ENCODE measurements around the gene PLEKHS1. TPM values are rescaled to one million over a fixed set of nuclear protein-coding genes. Genes with fewer than 3 reads are reported as not detected.
A peak's percentile ranks its signal among the peaks of the same experiment; 100 is the strongest.
"Not testable (repeated sequence)": the region's sequence is repeated elsewhere in the genome, so short reads cannot be mapped to it uniquely, and the experiment has no call there.

PLEKHS1 gene
- total RNA-seq, 1 experiment from 2014 or later = not detected

DNA sequence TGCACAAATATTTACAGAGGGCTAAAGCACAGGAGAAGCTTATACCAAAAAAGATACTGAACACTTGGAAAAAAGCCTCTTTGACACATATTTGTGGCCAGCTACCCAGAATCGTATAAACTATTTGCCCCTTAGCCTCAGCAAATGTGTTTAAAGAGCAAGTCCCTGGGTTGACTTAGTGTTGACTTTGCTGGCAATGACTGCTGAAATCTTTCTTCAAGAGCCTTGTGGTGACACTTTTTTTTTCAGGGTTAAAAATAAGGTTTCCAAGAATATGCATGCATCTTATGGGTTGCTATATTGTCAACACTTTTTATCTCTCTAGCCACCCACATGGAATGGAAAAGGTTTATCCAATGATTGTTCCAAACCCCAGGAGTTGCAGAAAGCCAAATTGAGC, 14.9 kb upstream of the PLEKHS1 start:
- DNase-seq (ENCODE audit: low read depth) = no peak
- in situ Hi-C loops (cut with HindIII; ENCODE audit: low pct_unique_long_range_greater_than_20kb, low sequenced_read_pairs) = no loop called here

DNA sequence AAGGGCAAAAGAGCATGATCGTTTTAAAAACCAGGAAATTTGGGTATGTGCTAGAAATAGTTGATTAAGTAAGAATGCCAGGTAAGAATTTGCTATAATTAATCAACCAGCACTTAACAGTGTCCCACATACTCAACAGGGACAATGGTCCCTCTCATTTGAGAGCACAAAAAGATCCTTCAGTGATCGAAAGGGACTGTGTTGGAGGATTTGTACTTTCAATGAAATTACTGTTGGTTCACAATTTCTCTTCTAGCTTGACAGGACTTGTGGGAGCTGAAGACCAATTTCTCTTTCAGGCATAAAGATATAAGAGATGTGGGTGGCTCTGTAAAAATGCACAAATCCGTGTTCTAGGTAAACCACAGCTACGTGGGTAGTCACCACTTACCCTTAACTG, 12.5 kb upstream of the PLEKHS1 start:
- in situ Hi-C loops (cut with HindIII; ENCODE audit: low pct_unique_long_range_greater_than_20kb, low sequenced_read_pairs) = no loop called here
- no peak for DNase-seq (ENCODE audit: low read depth)

DNA sequence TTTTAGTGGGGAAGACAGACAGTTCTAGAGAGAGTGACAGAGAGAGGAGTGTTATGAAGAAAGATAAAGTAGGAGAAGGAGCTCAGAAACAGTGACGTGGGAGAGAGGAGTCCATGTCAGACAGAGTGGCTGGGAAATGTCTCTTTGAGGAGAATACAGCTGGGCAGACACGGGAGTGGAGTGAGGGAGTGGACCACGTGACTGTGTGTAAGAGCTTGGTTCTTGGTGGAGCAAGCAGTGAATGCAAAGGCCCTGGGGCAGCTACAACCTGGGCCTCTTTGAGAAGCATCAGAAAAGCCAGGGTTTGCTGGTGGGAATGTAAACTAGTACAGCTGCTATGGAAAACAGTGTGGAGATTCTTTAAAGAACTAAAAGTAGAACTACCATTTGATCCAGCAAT, 11.9 kb upstream of the PLEKHS1 start:
- in situ Hi-C loops (cut with HindIII; ENCODE audit: low pct_unique_long_range_greater_than_20kb, low sequenced_read_pairs) = no loop called here
- DNase-seq (ENCODE audit: low read depth) = no peak

DNA sequence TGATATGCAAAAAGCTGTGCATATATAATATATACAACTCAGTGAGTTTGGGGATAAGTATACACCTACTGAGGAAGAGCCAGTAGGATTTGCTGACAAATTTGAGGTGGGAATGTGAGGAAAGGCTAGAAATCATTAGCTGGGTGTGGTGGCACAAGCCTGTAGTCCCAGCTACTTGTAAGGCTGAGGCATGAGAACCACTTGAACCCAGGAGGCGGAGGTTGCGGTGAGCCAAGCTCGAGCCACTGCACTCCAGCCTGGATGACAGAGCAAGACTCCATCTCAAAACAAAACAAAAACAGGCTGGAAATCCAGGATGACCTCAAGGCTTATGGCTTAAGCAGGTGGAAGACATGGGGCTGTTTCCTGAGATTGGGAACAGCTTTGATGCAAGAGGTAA, 10.6 kb upstream of the PLEKHS1 start:
- DNase-seq (ENCODE audit: low read depth) = no peak
- in situ Hi-C loops (cut with HindIII; ENCODE audit: low pct_unique_long_range_greater_than_20kb, low sequenced_read_pairs) = no loop called here

DNA sequence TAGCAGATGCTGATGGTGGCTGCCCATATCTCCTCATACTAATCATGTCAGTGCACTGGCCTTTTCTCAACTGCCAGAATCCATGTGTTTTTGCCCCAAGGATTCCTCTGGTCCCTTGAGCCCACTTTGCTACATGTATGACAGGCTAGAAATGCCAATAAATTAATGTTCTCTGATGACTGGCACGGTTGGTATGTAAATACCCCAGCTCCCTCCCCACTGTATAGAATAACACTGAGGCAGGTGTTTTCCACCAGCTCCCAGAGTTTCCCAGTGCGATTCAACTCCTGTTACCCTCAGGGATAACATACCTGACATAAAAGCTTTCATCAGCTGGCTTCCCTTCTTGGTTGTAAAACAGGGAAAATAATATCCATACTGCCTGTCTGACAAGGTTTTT, 9.0 kb upstream of the PLEKHS1 start:
- in situ Hi-C loops (cut with HindIII; ENCODE audit: low pct_unique_long_range_greater_than_20kb, low sequenced_read_pairs) = no loop called here
- DNase-seq (ENCODE audit: low read depth) = no peak

DNA sequence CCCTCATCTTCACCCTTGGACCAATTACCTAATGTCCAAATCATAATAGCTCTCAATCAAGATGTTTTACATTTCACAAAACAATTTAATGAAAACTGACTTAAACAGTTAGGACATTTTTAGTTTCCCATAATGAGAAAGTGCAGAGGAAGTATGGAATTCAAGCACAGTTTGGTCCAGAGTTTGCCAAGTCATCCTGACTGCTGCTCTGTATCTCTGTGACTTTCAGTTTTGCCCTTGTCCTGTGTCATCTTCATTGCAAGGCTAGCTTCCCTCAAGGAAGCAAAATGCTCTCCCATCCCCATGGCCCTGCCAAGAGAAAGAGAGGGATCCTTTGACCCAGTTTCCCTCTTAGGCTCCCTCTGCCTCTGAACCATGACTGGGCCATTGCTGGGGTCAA, 7.9 kb upstream of the PLEKHS1 start:
- DNase-seq (ENCODE audit: low read depth) = no peak
- in situ Hi-C loops (cut with HindIII; ENCODE audit: low pct_unique_long_range_greater_than_20kb, low sequenced_read_pairs) = no loop called here

DNA sequence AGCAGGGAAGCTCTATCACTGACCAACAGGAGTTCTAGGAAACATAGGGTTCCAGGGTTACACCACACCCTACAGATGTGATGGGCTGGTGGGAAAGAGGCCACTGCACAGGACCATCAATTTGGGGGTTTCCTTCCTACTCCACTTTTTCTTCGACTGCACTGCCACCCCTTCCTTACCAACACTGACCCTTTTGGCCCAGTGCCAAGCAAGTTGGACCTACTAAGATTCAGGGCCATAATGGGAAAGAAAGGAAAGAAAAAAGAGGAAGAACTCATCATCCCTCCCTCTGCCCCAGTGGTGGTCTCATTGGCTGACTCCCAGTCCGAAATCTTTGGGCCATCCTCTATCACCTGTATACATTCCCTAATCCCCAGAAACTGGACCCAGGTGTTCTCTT, 6.1 kb upstream of the PLEKHS1 start:
- in situ Hi-C loops (cut with HindIII; ENCODE audit: low pct_unique_long_range_greater_than_20kb, low sequenced_read_pairs) = no loop called here
- no peak for DNase-seq (ENCODE audit: low read depth)

DNA sequence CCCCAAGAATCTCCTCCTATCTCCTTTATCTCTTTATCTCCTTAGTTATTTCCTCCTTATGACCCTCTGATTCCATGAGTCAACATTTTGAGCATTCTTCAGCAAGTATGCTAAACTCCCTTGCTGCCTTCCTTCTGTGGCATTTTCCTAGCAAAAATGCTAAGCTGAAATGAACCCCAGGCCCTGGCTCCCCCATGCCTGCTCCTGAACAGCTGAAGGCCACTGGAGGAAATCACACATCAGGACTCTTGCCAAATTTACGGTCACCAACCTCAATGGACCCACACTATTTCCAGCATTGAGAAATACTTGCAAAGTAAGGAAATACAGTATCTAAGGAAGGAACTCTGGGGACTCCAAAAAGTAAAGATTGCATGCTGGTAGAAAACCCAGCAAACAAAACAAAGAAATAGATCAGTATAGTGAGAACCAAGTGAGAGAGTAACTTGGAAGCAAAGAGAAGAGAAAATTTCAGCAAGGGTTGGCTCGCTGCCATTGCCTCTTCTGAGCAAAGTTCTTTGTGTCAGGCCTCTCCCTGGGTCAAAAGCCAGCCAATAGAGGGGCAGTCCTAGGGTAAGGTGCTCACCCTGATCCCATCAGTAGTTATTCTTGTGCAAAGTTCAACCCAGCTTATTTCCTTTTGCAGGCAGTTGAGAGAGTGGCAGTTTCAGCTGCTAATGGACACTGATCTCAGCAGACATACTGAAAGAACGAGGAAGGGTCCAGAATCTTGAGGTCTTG, 5.1 kb upstream of the PLEKHS1 start:
- peak; percentile 8 for DNase-seq (ENCODE audit: low read depth)
- in situ Hi-C loops (cut with HindIII; ENCODE audit: low pct_unique_long_range_greater_than_20kb, low sequenced_read_pairs) = no loop called here

DNA sequence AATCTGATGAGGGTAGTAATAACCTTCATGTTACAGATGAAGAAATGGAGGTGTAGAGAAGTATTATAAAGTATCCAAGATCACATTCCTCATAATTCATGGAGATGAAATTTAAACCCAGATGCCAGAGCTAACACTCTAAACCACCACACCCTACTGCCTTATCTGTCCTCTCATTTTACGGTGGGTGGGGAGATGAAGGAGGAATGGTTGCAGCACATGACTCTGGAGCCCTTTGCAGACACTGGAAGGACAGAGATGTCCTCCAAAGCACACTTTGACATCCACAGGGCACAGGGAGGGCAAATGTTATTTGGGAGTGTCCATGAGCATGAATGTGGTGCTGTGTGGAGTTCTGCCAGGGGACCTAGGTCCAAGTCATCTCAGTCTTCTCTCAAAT, 1.1 kb downstream of the PLEKHS1 start:
- in situ Hi-C loops (cut with HindIII; ENCODE audit: low pct_unique_long_range_greater_than_20kb, low sequenced_read_pairs) = no loop called here
- DNase-seq (ENCODE audit: low read depth) = no peak

DNA sequence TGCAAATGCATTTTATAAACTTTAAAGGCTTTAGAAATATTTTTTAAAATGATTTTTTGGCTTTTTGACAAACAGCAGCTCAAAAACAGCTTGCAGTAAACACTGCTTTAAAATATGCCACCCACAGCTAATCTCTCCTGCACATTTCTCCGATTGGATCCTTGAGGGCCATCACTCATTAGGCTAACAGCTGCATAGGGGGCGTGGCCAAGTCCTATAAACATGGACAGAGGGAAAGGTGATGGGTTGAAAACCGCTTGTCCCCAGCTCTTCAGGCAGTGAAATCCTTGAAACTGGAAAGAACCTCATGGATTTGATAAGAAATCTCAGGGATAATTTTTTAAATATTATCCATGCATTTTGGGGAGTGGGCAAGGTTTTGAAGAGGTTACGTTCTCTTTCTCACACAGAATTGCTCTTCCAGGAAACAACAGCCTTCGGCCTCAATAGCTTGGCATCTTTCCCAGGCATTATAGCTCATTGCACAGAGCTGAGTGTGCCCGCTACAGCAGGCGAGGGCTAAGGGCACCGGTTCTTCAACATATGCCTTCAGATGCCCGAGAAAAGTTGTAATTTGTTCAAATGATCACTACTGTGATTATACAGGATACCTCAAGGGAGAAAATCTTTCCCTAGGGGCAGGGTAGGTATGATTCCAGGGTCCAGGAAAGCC, 1.7 kb downstream of the PLEKHS1 start:
- no peak for DNase-seq (ENCODE audit: low read depth)
- in situ Hi-C loops (cut with HindIII; ENCODE audit: low pct_unique_long_range_greater_than_20kb, low sequenced_read_pairs) = no loop called here

DNA sequence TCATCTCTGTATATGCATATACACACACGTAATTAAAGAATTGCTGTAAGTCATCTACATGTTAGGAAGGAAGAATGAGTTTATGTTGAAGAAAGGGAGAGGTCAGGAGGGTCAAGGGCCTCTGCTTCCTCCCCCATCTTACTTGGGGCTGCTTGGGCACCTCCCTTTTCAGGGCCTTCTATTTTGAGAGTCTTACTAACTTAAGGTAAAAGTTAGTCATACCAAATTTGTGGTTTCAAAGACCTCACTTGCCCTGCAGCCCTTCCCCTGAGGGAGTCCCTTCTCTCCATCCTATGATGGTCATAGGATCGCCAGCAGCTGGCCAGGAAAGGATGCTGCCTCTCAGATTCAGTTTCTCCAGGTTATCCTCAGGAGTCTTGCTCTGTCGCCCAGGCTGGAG, 2.6 kb downstream of the PLEKHS1 start:
- DNase-seq (ENCODE audit: low read depth) = no peak
- in situ Hi-C loops (cut with HindIII; ENCODE audit: low pct_unique_long_range_greater_than_20kb, low sequenced_read_pairs) = no loop called here

DNA sequence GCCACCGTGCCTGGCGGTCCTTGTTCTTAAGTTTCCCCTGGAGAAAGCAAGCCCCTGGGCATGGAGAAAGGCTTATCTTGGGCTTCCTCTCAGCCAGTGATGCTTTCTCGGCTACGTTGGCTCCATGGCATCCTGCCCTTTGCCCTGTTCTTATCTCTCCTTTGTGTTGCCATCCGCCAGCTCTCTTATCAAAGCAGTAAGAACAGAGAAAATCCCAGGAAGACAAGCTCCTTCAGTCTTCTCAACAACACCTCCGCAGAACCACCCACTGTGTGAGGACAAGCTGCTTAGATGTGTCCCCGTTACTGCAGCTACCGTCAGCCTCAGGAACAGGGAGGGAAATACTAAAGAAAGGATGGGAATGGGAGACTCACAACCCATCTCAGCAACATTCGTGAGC, 3.3 kb downstream of the PLEKHS1 start:
- in situ Hi-C loops (cut with HindIII; ENCODE audit: low pct_unique_long_range_greater_than_20kb, low sequenced_read_pairs) = no loop called here
- no peak for DNase-seq (ENCODE audit: low read depth)

DNA sequence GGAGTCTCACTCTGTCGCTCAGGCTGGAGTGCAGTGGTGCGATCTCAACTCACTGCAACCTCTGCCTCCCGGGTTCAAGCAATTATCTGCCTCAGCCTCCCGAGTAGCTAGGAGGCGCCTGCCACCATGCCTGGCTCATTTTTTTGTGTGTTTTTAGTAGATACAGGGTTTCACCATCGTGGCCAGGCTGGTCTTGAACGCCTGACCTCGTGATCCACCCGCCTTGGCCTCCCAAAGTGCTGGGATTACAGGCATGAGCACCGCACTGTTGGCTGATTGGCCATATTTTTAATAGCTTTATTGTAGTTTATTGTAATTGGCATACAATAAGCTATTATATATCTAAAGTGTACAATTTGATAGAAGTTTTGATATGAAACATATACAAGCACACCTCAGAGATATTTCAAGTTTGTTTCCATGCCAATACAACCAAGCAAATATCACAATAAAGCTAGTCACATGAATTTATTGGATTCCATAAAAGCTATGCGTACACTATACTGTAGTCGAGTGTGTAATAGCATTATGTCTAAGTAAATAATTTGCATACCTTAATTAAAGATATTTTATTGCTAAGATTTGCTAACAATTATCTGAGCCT, 5.6 kb downstream of the PLEKHS1 start:
- in situ Hi-C loops (cut with HindIII; ENCODE audit: low pct_unique_long_range_greater_than_20kb, low sequenced_read_pairs) = no loop called here
- no peak for DNase-seq (ENCODE audit: low read depth)

DNA sequence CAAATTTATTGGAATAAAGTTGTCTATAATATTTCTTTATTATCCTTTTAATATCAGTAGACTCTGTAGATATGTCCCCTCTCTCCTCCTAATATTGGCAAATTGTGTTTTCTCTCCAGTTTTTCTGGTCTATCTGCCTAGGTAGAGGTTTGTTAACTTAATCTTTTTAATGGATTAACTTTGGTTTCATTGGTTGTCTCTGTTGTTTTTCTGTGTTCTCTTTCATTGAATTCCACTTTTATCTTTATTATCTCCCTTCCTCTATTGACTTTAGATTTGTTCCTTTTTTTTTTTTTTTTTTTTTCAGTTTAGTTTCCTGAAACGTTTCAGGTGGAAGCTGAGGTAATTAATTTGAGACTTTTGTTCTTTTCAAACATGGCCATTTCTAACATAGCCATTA, 10.6 kb downstream of the PLEKHS1 start:
- no peak for DNase-seq (ENCODE audit: low read depth)
- in situ Hi-C loops (cut with HindIII; ENCODE audit: low pct_unique_long_range_greater_than_20kb, low sequenced_read_pairs) = no loop called here

DNA sequence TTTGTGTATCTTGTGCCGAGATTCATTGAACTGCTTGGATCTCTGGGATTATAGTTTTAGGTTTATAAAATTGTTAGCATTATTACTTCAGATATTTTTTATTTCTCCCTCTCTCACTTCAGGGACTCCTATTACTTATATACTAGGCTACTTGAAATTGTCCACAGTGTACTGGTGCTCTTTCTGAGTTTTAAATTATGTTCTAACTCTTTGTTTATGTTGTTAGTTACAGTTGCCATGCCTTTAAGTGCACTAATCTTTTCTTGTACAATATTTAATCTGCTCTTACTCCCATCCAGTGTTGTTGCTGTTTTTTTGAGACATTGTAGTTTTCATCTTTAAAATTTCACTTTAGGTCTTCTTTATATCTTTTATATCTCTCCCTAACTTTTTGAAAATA, 13.1 kb downstream of the PLEKHS1 start:
- in situ Hi-C loops (cut with HindIII; ENCODE audit: low pct_unique_long_range_greater_than_20kb, low sequenced_read_pairs) = no loop called here
- DNase-seq (ENCODE audit: low read depth) = no peak

DNA sequence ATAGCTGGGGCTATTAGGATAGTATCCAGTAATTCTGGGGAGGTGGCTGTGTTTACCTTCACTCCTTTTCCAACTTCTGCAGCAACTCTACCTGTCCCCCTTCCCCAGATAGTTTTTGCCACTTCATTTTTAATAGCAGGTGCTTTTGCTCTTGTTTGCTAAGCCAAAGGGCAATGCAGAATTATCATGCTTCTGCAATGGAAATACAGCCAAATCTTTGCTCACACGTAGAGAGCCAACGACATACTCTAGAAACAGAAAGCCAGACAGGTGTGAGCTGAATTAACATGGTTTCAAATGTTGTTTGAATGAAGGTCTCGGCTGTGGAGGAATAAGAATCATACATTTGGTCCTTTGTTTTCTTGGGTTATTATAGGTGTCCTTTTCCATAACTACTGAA, 14.4 kb downstream of the PLEKHS1 start:
- in situ Hi-C loops (cut with HindIII; ENCODE audit: low pct_unique_long_range_greater_than_20kb, low sequenced_read_pairs) = no loop called here
- no peak for DNase-seq (ENCODE audit: low read depth)

DNA sequence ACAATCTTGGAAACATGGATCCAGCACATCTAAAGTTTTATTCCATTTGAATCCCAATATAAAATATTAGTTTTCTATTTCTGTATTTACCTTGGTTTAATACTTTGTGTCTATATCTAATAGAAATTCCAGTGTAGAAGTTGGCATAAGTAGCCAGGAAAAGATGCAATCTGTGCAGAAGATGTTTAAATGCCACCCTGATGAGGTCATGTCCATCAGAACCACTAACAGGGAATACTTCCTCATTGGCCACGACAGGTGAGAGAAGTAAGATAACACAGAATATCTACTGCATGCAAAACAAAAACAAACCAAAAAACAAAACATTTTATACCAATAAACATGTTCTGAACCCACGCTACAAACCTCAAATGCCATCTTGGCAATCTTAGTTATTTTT, 15.7 kb downstream of the PLEKHS1 start:
- in situ Hi-C loops (cut with HindIII; ENCODE audit: low pct_unique_long_range_greater_than_20kb, low sequenced_read_pairs) = no loop called here
- DNase-seq (ENCODE audit: low read depth) = no peak

DNA sequence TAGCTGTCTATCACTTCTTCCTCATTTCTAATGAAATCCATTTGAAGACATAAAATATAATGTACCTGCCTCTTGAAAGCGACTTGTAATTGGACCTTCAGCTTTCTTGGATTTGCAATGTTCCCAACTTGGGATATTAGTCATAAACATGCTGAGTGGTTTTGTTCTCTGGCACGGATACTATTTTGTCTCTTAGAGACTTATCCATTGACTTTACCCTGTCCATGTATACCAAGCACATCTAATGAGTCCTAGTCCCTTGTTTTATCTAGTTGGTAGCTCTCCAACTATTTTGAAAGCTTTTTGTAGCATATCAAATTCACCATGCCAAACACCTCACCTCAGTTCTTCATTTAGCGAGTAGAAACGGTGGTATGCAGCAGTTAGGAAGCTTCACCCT, 18.9 kb downstream of the PLEKHS1 start:
- in situ Hi-C loops (cut with HindIII; ENCODE audit: low pct_unique_long_range_greater_than_20kb, low sequenced_read_pairs) = no loop called here

DNA sequence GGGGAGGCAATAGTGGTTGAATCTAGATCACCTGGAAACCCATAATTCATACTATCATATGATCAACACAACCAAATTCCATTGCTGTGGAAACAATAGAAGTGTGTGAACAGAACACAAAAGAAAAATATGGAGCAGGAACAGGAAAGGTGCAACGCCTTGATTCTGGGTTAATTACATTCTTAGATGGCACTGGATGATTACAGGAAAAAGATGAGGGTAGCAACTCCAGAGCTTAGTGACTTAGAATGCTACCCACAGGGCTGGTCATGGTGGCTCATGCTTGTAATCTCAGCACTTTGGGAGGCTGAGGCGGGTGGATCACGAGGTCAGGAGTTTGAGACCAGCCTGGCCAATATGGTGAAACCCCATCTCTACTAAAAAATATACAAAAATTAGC, 19.6 kb downstream of the PLEKHS1 start:
- DNase-seq (ENCODE audit: low read depth); in situ Hi-C loops (cut with HindIII; ENCODE audit: low pct_unique_long_range_greater_than_20kb, low sequenced_read_pairs): not testable (repeated sequence)

More for the DNA sequence above, 18.9 kb downstream of the PLEKHS1 start:
- DNase-seq (ENCODE audit: low read depth) = no peak

Data from Caki2 (cell line).